OCI-LY7 (cell line): ENCODE data around the gene CDK18.

Experiments
- CTCF ChIP-seq: fragments of 200-600 bp; sonication (generic); conservative IDR thresholded peaks from 2 replicates; pipeline ENCODE4 v1.5.1; 2014; ENCODE audit warnings: mild to moderate bottlenecking, antibody characterized with exemption, low read length, moderate library complexity, mixed read lengths
- EZH2phosphoT487 ChIP-seq: fragments of 200-600 bp; sonication (generic); IDR thresholded peaks from 2 replicates; pipeline ENCODE4 v1.6.1; 2018; ENCODE audit warnings: low read depth, borderline replicate concordance, mild to moderate bottlenecking, mixed run types, antibody characterized with exemption, low read length, moderate library complexity, mixed read lengths

DNA sequence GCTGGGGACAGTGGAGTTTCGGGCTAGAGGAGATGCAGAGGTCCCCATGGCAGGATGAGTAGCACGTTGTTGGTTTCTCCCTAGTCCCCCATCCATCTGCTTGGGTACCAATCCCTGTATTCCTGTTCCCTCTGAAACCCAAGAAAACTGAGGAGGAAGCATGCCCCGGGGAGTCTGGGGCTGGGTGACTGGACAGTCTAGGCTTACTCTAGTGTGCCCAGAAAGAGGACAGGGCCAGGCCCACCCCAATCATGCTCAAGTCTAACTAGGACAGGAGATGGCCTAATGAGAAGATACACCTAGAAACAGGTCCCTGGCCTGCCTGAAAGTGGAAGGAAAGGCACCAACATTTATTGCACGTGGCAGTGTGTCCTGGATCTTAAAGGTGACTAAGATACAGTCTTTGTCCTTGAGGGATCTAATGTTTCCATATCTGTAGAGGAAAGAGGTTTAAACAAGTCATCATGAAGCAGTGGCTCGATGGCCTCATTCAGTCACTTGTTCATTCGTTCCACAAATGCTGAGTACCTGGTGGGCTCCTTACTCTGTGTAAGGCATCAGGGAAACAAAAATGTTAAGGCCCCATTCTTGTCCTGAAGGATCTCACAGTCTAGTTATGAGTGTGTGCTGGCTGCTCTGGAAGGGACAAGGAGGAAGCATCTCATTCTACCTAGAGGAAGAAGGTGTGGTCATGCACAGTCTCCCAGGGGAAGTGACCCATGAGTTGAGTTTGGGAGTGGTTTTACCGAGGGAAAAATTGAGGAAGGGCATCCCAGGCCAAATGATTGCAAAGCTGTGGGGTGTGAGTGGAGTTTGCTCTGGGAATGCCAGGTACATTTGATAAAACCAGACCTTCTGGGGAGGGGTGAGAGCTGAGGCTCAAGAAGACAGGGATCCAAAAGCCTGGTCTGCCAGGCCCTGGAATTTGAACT lies 10.0 kb downstream of the CDK18 start:
- TF ChIP-seq CTCF: no peak
- TF ChIP-seq EZH2phosphoT487: no peak
